A549 treated with GW870086 at 1 μM for 4 hours (cell line): Measurements from ENCODE around the gene GPR137. TPM values are rescaled to one million over a fixed set of nuclear protein-coding genes. Genes with fewer than 3 reads are reported as not detected.

Experiments
- total RNA-seq: library from RNA; stranded (reverse); fragments of 200-300 nt; extraction: Qiagen RNA extraction; gene quantifications from 5 replicates; pipeline ENCODE4 v1.2.3, GENCODE V29; 2022; ENCODE audit warnings: low read depth

GPR137 gene, protein sequence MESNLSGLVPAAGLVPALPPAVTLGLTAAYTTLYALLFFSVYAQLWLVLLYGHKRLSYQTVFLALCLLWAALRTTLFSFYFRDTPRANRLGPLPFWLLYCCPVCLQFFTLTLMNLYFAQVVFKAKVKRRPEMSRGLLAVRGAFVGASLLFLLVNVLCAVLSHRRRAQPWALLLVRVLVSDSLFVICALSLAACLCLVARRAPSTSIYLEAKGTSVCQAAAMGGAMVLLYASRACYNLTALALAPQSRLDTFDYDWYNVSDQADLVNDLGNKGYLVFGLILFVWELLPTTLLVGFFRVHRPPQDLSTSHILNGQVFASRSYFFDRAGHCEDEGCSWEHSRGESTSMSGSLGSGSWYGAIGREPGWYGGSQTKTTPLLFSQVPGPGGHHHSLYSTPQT
- 29.2 to 45.0 TPM (median 43.8 TPM) in 5 replicates for total RNA-seq

DNA sequence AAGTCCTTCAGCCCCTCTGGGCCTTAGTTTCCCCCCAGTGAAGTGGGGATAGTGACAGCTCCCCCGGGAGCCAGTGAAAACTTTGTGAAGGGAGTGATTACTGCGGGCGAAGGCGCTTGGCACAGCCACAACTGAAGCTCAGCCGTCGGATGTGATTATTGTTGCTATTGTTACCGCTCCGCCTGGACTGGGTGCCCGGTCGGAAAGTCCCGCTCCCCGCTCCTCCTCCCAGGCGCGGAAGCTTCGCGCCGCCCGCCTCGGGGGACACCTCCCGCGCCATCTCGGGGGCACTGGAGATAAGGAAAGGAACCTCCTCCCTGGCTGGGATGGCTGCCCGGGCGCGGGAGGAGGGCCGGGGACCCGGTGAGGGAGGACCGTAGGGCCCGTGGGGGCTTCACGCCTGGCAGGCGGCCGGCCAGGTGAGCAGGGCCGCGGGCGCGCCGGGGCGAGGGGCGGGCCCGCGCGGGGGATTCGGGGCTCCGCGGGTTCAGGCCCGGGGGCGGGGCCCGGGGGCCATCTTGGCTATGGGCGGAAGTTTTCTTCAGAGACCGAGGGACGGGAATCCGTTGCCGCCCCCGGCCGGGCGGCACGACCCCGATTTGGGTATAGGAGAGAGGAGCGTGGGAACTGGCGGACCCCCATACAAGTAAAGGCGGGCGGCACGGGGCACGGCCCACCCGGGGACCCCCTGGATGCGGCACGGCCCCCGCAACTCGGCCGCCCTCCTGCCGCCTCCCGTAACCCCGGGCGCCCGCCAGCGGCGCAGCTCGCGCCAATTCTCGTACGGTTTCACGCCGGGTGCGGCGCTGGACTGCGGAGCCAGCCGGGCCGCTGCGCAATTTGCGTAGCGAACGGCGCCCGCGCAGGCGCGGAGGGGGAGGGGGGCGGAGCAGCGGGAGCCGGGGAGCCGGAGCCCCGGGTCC, at the start of gene GPR137:
Gene GPR137, plus strand, starts transcription at position 887 of the 923 bp plus-strand sequence. CDS start 677 bp downstream, outside the sequence.

GRCh38 chr11:64240435-64241240, 45.0 kb upstream of the GPR137 start, which contains the start of gene FKBP2:
FKBP2 (plus strand) TSS chr11:64241095; CDS start chr11:64242388, 1,293 bp downstream.

DNA sequence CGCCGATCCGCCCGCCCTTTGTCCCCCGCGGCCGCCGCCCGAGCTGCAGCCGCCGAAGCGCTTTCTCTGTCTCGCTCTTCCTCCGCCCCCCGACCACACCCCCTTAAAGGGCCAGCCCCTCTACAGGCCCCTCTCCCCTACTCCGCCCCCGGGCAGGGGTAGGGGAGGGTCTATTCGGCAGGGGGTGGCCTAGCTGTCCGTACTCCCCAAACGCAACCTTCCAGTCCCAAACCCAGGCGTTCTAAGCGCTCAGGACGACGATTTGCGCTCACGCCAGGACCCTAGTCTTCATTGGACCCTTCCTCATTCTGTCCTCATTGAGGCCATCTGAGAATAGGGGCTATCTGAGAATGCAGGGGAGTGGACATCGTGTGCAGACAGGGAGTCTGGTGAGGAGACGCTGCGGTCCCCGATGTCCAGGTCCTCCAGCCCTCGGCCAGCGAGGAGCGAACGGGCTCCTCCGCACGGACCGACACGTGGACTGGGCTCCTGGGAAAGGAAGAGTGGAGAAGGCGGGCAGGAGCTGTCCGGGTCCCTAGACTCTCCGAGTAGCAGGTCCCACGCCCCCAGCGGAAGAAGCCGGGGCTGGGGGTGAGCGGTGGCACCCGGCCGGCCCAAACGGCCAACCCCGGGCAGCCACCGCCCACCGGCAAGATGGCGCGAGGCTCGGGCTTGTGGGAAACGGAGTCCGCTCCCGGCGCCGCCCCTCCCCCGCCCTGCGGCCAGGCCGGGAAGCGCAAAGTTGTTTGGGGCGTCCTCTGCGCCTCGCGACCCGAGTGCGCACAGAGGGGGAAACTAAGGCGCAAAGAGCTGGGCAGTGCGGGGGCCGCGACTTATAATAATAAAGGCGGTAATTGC, 38.5 kb upstream of the GPR137 start, which contains the start of gene PPP1R14B:
Gene PPP1R14B, minus strand, starts transcription at position 73 of the 858 bp plus-strand sequence. CDS start 270 bp downstream, outside the sequence.

DNA sequence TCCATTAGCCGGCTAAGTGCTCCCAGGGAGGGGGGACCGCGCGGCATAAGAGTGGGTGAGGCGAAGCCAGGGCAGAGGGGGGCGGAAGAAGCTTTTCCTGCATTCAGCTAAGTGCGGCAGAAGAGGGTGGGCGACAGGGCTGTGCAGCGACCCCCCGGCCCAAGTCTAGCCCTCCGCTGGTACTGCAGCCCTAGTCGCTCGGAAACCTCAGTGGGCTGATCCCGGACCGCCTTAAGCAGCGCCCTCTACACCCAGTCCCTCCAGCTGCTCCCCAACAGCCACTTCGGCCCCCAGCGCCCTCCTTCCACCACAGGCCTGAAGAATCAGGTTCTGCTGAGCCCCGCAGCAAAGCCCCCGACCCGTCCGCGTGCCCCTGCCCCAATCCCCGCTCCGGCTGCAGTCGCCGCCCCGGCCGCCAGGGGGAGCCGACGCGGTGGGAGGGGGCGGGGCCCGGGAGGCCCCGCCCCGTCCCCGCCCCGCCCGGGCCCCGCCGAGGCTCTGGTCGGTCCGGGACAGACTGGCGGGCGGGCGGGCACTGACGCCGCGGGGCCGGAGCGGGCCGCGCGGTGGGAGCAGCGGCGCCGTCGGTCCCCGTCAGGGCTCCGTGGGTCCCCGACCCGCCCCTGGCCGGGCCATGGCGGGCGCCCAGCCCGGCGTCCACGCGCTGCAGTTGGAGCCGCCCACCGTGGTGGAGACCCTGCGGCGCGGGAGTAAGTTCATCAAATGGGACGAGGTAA, 34.5 kb upstream of the GPR137 start, which contains the start of gene PLCB3:
Gene PLCB3, plus strand, starts transcription at position 515 of the 737 bp plus-strand sequence. Its CDS starts 120 bp downstream, at position 635.

GRCh38 chr11:64284048-64284961, 1.3 kb upstream of the GPR137 start, which contains the start of gene BAD:
BAD (minus strand) TSS chr11:64284665; CDS start chr11:64284368, 297 bp downstream.

DNA sequence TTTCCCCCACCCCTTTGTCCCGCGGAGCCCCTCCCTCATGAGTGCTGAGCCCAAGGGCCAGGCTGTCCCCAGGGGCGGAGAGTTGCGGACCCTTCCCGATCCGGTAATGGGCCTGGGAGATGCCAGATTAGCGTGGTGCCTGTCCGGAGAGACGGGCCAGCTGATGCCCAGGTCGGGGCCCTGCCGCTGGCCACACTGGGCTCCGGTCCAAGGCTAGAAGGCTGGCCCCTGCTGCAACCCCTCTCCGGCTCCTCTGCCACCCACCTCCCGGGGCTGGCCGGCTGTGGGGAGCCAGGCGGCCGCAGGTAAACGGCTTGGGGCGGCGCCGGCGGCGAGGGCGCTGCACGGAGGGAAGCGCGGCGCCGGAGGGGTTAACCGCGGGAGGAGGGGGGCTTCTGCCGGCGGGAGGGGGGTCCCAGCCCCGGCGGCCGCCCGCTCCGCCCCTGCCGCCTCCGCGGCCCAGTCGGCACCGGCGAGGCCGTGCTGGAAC, 5.7 kb downstream of the GPR137 start, which contains the start of gene KCNK4:
Gene KCNK4, plus strand, starts transcription at position 41 of the 490 bp plus-strand sequence. CDS start 1,717 bp downstream, outside the sequence.

DNA sequence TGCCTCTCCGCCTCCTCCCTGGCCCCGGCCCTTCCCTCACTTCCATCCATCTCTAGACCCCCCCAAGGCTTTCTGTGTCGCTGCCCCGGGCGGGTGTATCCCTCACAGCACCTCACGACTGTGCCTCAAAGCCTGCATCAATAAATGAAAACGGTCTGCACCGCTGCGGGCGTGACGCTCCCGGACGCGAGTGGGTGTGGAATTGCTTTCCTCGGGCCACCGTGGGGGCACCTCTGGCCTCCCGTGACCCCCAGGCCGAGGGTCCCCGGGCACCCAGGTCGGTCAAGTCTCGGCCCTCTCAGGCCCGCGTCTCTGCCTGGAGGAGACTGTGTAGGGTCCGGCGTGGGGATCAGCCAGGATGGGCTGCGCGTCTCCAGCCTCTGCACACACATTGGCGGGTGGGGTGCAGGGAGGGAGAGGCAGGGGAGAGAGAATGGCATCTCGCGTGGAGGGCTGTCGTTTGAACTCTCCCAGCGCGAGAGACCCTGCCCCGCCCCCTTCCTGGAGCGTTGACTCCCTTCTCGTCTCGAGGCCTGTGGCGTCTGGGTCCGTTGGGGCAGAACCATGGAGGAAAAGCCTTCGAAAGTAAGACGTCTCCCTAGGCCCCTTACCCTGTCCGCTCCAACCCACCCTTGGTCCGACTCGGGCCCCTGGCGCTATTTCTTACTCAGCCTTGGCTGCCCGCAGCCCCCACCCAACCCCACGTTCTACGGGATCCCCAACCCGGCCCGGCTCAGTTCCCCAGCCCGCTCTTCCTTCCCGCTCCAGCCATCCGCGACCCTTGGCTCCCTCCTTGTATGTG, 14.4 kb downstream of the GPR137 start, which contains the start of gene CATSPERZ:
Gene CATSPERZ, plus strand, starts transcription at position 512 of the 802 bp plus-strand sequence. Its CDS starts 53 bp downstream, at position 565.

GRCh38 chr11:64305075-64305690, 19.5 kb downstream of the GPR137 start, which contains the start of gene ESRRA:
ESRRA (plus strand) TSS chr11:64305524; CDS start chr11:64307180, 1,656 bp downstream.

GRCh38 chr11:64317325-64317960, 31.8 kb downstream of the GPR137 start, which contains the start of gene TRMT112:
TRMT112 (minus strand) TSS chr11:64317559; CDS start chr11:64317526, 33 bp downstream.

GRCh38 chr11:64317961-64318765, 32.5 kb downstream of the GPR137 start, which contains the start of gene PRDX5:
PRDX5 (plus strand) TSS chr11:64318121; CDS start chr11:64318216, 95 bp downstream.

Other genes starting within 250 kb of the GPR137 start
- 0.03 to 0.09 TPM (median 0.05 TPM) in 4 of 5 replicates, not detected in the other for gene FLRT1, start 249.9 kb upstream of the GPR137 start, total RNA-seq
- gene MACROD1, start 119.7 kb upstream of the GPR137 start, total RNA-seq = 8.8 to 15.6 TPM (median 13.6 TPM) in 5 replicates
- 226 to 259 TPM (median 251 TPM) in 5 replicates for gene STIP1, start 99.7 kb upstream of the GPR137 start, total RNA-seq
- 0.64 to 3.3 TPM (median 1.0 TPM) in 5 replicates for gene FERMT3, start 79.1 kb upstream of the GPR137 start, total RNA-seq
- 18.9 to 30.4 TPM (median 26.2 TPM) in 5 replicates for gene TRPT1, start 59.7 kb upstream of the GPR137 start, total RNA-seq
- gene NUDT22, start 59.6 kb upstream of the GPR137 start, total RNA-seq = 32.0 to 40.1 TPM (median 38.3 TPM) in 5 replicates
- 18.2 to 22.4 TPM (median 20.6 TPM) in 5 replicates for gene DNAJC4, start 55.3 kb upstream of the GPR137 start, total RNA-seq
- 33.8 to 57.4 TPM (median 46.0 TPM) in 5 replicates for gene VEGFB, start 51.3 kb upstream of the GPR137 start, total RNA-seq
- 119 to 146 TPM (median 125 TPM) in 5 replicates for gene FKBP2, start 44.8 kb upstream of the GPR137 start, total RNA-seq
- 224 to 393 TPM (median 363 TPM) in 5 replicates for gene PPP1R14B, start 38.9 kb upstream of the GPR137 start, total RNA-seq
- 13.5 to 23.1 TPM (median 19.9 TPM) in 5 replicates for gene PLCB3, start 34.3 kb upstream of the GPR137 start, total RNA-seq
- gene BAD, start 1.2 kb upstream of the GPR137 start, total RNA-seq = 75.8 to 101 TPM (median 91.4 TPM) in 5 replicates
- gene KCNK4, start 5.5 kb downstream of the GPR137 start, total RNA-seq = 0.10 TPM in 1 of 5 replicates, not detected in the others
- gene CATSPERZ, start 14.5 kb downstream of the GPR137 start, total RNA-seq = 1.2 to 3.8 TPM (median 2.4 TPM) in 5 replicates
- gene ESRRA, start 19.7 kb downstream of the GPR137 start, total RNA-seq = 45.6 to 65.4 TPM (median 61.7 TPM) in 5 replicates
- 397 to 452 TPM (median 419 TPM) in 5 replicates for gene TRMT112, start 31.7 kb downstream of the GPR137 start, total RNA-seq
- 390 to 487 TPM (median 447 TPM) in 5 replicates for gene PRDX5, start 32.3 kb downstream of the GPR137 start, total RNA-seq
- 10.0 to 12.0 TPM (median 10.1 TPM) in 5 replicates for gene CCDC88B, start 54.4 kb downstream of the GPR137 start, total RNA-seq
- gene RPS6KA4, start 73.3 kb downstream of the GPR137 start, total RNA-seq = 48.3 to 69.4 TPM (median 60.8 TPM) in 5 replicates